Stimulated activated CD8-positive, alpha-beta memory T cell treated with anti-CD3 and anti-CD28 coated beads, Interleukin-7, amount 100 ng/mL, for 4 hours (primary cell): Measurements from ENCODE around the gene SMAD9.

ENCODE experiments used
- DNase-seq, 2 donors: peaks; one replicate each; pipeline ENCODE4 v3.0.0-alpha.2; 2020; ENCODE audit warnings: low read depth in 2 of 2

SMAD9 gene

DNA sequence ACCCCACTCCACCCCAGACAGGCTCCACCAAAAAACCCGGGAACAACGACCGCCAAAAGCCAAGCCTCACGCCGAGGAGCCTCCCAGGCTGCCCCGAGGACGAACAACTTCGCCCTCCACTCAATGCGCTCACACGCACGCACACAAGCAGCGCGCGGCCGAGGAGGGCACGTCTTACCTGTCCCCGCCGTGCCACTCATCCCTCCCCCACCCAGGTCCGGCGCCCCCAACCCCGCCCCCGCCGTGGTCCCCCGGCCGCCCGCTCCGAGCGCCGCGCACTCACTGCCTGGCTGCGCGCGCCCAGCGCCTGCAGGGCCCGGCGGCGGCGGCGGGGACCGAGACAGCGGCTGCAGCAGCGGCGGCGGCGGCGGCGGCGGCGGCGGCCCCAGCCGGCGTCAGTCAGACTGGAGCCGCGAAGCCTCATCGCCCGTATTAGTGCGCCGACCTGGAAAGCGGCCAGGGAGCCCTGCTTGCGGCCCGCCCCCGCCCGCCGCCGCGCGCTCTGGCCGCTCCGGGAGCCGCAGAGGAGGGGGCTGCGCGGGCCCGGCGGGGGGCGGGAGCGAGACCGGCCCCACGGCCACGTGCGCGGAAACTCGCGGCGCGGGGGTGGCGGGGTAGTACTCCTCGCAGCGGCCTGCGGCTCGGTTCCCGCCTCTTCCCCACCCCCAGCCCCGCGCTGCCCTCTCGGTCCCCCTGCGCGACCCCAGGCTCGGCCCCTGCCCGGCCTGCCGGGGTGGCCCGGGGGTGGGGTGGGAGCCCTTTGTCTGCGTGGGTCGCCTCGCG, at the start of gene SMAD9:
SMAD9 (minus strand) TSS at position 406 of the 783 bp plus-strand sequence. CDS start 40,549 bp downstream, outside the sequence.
- DNase-seq = no peak

- no peak for DNase-seq
Observed at GRCh38 chr13:36966404-36966803, 46.4 kb upstream of the SMAD9 start.

DNA sequence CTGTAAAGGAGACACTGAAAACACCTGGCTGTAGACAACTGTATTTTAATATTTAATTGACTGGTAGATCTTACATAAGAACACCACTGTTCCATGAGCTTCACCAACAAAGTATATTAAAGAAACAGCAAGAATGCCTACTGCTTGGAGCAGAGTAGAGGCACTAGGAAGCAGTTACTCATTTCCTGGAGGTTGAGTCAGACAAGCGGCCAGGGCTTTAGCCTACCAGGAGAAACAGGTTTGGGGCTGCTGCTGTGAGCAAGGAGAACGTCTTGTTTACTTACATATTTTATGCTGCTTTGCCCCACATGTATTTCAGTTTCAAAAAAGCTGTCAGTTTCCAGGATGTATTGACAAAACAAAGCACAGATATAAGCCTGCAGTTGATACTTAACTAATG, 45.7 kb upstream of the SMAD9 start:
- no peak for DNase-seq

GRCh38 chr13:36959456-36960116, 39.5 kb upstream of the SMAD9 start:
- no peak for DNase-seq

DNA sequence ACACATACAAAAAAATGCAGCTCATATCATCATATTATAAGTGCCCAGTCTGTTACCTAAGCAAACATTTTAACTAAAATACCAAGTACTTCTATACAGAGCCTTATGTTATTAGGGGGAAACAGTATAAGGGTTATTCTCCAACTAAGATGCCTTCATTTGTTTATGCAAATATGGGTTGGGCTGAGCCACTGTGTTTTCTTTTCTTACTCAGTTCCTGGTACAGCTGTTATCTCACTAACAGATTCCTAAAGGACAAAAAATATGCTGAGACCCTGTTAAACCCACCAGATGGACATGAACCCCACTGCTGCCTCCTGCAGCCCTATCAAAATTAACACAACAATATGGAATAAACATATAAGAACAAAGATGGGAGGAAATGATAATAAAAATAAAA, 34.5 kb upstream of the SMAD9 start:
- DNase-seq = no peak

DNA sequence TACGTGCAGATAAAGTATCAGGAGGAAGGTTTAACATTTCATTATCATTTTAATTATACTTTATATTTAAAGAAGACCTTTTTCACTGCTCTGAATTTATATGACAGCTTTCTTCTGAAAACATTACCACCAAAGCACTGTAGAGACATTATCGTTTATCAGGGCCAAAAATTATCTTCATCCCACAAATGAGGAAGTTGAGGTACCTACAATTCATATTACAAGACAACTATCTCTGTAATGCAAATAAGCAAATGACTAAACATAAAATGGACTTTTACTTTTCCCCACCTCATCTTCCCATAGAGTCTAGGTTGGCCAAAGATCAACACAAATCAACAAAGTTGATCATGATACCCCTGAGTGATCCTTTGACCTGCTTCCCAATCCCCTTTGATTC, 30.9 kb upstream of the SMAD9 start:
- DNase-seq = no peak

DNA sequence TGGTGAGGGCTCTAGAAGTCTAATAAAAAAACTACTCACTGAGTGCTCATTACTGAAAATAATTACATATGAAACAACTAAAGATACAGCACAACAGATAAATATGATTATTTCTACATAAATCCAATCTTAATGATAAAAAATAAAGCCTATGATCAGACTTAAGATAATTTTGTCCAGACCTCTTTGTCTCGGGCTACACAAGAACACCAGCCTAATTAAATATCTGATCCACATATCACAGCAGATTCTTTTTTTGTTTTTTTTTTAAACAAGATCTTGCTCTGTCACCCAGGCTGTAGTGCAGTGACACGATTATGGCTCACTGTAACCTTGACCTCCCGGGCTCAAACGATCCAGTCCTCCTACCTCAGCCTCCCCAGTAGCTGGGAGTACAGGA, 30.3 kb upstream of the SMAD9 start:
- DNase-seq = no peak

DNA sequence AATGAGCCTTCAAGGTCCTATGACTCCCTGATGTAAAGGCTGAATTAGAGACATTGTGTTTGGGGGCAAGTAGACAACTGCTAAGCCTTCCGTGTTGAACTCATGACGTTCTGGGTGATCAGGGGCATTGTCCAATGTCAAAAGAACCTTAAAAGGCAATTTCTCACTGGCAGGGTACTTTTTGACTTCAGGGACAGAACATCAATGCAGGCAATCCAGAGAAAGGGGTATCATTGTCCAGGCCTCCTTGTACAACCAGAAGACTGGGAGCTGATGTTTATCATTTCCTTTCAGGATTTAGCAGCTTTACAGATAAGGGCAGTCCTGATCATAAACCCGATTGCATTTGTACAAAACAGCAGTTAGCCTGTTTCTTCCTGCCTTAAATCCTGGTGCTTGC, 25.0 kb upstream of the SMAD9 start:
- no peak for DNase-seq

DNA sequence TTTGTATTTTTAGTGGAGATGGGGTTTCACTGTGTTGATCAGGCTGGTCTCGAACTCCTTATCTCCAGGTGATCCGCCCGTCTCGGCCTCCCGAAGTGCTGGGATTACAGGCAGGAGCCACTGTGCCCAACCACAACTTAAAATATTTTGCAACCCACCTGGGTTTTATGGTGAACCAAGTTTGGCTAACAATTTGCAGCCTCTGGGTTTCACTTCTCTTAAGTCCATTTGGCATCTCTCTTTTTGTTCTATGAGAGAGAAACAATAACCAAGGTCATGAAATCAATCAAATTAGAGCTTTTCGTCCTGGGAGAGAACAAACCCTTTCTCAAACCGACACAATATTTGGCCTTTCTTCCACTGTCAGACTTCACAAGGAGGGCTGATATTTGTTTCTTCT, 5.6 kb upstream of the SMAD9 start:
- DNase-seq = no peak

DNA sequence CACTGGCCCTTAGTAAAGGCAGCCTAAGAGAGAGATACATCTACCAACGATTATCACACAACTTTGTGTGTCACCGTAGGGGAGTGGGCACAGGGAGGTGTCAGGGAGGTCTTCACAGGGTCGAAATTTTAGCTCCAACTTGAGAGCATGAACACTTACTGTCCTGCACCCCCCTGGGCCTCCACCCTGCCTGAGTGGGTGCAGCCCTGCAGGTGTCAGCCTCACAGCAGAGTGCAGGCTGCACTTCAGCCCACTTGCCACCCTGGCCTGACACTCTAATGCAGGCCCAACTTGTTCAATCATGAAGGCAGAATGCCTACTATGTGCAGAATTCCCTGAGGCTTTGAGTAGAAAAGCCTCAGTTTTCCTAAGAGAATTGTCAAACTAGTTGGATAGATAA, 4.0 kb upstream of the SMAD9 start:
- DNase-seq = no peak

GRCh38 chr13:36921631-36922301, 1.7 kb upstream of the SMAD9 start:
- no peak for DNase-seq

DNA sequence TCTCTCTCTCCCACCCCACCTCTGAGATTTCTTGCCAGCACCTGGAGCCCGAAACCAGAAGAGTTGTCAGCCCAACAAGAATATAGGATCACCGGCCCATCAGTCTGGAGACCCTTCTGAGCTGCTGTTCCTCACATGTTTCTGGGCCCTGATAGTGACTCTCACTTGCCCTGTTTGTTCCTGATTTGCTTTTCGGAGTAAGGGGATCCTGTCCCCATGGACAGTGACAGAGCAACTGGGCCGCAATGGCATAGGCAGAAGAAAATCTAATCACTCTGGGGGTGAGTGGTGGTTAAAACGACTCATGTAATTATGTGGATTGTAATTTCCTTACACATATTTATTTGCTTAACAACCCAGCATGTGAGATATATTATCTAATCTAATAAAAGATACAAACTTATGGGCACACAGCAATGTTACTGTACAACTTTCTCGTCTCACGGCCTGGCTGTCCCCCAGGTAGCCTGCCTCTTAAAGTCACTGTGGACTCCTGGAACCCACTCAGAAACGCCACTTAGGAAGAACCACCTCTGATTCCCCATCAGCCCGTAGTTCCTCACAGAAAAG, 663 bp upstream of the SMAD9 start:
- no peak for DNase-seq

DNA sequence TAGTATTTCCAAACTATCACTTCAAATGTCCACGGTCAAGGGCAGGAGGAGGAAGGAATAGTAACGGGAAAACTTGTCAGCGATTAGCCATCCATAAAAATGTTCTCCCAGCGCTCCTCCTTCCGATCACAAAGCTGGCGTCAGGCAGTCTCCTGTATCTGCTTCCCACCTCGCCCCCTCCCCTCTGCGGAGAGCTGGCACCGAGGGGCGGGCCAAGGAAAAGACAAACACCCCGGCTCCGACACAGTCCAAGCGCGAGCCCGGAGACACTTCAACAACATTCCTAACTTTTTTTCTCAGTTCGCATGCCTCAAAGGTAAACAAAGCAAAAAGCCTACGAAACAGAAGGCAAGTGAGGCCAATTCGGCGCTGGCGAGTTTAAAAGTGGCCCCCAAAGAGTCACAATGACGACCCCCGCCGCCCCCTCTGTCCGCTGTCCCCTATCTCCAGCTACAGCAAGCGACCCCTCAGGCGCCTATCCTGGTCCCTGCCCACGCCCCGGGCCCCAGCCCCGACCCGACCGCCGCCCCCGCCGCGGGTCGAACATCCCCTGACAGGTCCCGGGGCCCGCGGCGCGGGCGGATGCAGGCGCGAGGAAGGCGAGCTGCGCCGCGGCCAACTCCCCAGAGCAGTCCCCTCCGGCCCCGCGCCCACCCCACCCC, 736 bp downstream of the SMAD9 start:
- no peak for DNase-seq

DNA sequence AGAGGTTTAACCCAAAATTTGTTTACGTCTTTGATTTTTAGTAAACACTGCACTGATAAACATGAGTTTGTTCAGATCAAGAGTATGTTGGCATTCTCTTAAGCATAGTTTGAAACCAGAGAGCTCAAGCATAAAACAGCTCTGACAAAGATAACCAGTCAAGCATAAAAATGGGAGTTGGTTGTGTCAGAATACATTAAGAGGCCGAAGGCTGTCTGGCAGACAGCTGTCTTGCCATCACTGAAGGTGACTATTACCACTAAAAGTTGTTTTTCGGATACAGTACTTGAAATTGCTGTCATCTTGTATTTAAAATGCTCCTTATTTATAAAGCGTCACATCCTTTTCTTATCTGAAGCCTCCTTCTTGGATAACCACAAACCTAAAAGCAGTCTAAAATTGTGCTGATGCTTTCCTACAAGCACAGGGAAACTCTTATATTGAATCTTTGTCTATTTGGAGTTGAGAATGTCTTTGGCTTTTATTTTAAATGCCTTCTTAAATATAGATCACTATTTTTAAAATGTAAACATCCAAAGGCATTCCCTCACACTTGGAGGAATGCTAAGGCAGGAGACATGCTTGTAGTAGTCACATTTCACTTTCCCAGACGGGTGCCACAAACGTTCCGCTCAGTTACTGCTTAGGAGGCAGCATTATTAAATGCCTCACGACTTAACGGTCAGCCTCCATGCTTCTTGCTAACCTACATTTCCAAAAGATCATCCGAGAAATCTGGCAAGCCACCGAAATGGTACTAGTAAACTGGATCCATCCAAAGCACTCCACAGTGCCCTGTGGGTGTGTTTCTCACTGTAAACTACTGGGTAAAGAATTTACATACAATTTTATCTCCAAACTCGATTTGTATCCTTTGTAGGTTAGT, 1.5 kb downstream of the SMAD9 start:
- DNase-seq = no peak

DNA sequence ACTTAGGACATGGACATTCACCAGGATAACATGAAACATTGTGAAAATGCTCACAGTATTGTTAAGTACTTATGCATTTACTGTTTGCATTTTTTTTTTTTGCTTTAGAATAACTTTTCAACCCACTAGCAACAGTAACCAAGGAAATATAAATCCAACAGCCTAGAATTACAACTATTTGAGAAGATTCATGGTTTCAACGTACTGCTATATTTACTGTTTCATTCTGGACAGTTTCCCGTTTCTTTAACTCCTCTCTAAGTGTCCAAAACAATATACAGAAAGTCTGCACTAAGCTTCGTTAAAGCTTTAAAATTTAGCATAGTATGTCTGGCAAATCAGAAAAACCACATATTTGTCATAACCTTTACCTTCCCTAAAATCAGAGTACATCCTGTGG, 2.7 kb downstream of the SMAD9 start:
- no peak for DNase-seq

- DNase-seq = no peak
Observed at GRCh38 chr13:36915896-36916640, 4.0 kb downstream of the SMAD9 start.

GRCh38 chr13:36915106-36915505, 4.9 kb downstream of the SMAD9 start:
- no peak for DNase-seq

GRCh38 chr13:36914648-36915047, 5.4 kb downstream of the SMAD9 start:
- DNase-seq = no peak

GRCh38 chr13:36913463-36913862, 6.6 kb downstream of the SMAD9 start:
- no peak for DNase-seq

DNA sequence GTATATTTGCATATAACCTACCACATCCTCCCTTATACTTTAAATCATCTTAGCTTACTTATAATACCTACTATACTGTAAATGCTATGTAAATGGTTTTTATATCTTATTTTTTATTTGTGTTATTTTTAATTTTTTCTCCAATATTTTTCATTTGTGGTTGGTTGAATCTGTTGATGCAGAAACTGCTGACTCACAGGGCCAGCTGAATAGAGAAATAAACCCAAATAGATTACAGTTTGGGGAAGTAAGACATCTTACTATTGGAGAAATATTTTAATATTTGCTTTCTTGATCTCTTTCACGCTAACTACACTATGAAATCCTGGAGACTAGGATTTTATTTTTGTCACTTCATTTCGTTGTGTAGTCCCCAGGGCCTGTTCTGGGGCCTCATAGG, 7.1 kb downstream of the SMAD9 start:
- no peak for DNase-seq
